WTC11 (cell line): ENCODE measurements around the gene MDH2. TPM values are rescaled to one million over a fixed set of nuclear protein-coding genes. Genes with fewer than 3 reads are reported as not detected.
"Not testable (repeated sequence)": the region's sequence is repeated elsewhere in the genome, so short reads cannot be mapped to it uniquely, and the experiment has no call there.

Experiments
- ATAC-seq: fragments of 200-7000 bp; cut with Tn5 transposase; 2 replicates; pipeline ENCODE4 v1.10.0; 2021; ENCODE audit warnings: mild to moderate bottlenecking, moderate library complexity
- CTCF ChIA-PET: fragments of 300-600 bp; sonication (Branson Sonifier 250); formaldehyde crosslinking; loops from one replicate; lab custom pipeline; 2021; ENCODE audit warnings: antibody characterized with exemption; lab: Charles Lee
- POLR2A ChIA-PET: fragments of 350-600 bp; sonication (Branson Sonifier 250); formaldehyde crosslinking; loops from one replicate; lab custom pipeline; 2021; ENCODE audit warnings: antibody characterized with exemption; lab: Charles Lee
- DNase-seq: peaks from one replicate; pipeline ENCODE4 v3.0.0; 2021; ENCODE audit warnings: low spot score
- H3K27ac Mint-ChIP-seq: 2 replicates; pipeline ENCODE4 v1.8.0; 2021; ENCODE audit warnings: mixed read lengths
- H3K27me3 Mint-ChIP-seq: 2 replicates; pipeline ENCODE4 v1.8.0; 2021; ENCODE audit warnings: low read depth, mild to moderate bottlenecking, moderate library complexity, mixed read lengths
- H3K36me3 Mint-ChIP-seq: 2 replicates; pipeline ENCODE4 v1.8.0; 2021; ENCODE audit warnings: mixed read lengths
- H3K4me1 Mint-ChIP-seq: 2 replicates; pipeline ENCODE4 v1.8.0; 2022; ENCODE audit warnings: mixed read lengths
- H3K4me3 Mint-ChIP-seq: 2 replicates; pipeline ENCODE4 v1.8.0; 2021; ENCODE audit warnings: mild to moderate bottlenecking, moderate library complexity, mixed read lengths
- H3K9me3 Mint-ChIP-seq: 2 replicates; pipeline ENCODE4 v1.8.0; 2021; ENCODE audit warnings: mixed read lengths
- ATF1 ChIP-seq: sonication (generic); formaldehyde crosslinking; IDR thresholded peaks from 2 replicates; pipeline ENCODE4 v1.8.1; 2023; ENCODE audit warnings: mild to moderate bottlenecking, moderate library complexity, missing genetic modification reagents
- FOXJ3 ChIP-seq: sonication (generic); formaldehyde crosslinking; IDR thresholded peaks from 2 replicates; pipeline ENCODE4 v1.9.0; 2021; ENCODE audit warnings: missing genetic modification reagents, mild to moderate bottlenecking, borderline replicate concordance
- FOXK1 ChIP-seq: sonication (generic); formaldehyde crosslinking; IDR thresholded peaks from 2 replicates; pipeline ENCODE4 v1.8.0; 2022; ENCODE audit warnings: mild to moderate bottlenecking, moderate library complexity, missing genetic modification reagents
- JAZF1 ChIP-seq: fragments of 250-450 bp; sonication (Bioruptor Pico); IDR thresholded peaks from 2 replicates; pipeline ENCODE4 v1.9.0; 2021; ENCODE audit warnings: moderate library complexity, mild to moderate bottlenecking, inconsistent platforms
- JUN ChIP-seq: sonication (generic); formaldehyde crosslinking; IDR thresholded peaks from 2 replicates; pipeline ENCODE4 v1.8.0; 2023; ENCODE audit warnings: mild to moderate bottlenecking, missing genetic modification reagents
- TEAD4 ChIP-seq: sonication (generic); formaldehyde crosslinking; IDR thresholded peaks from 2 replicates; pipeline ENCODE4 v1.8.0; 2022; ENCODE audit warnings: mild to moderate bottlenecking, missing genetic modification reagents
- ZNF219 ChIP-seq: sonication (generic); formaldehyde crosslinking; IDR thresholded peaks from 2 replicates; pipeline ENCODE4 v1.8.0; 2023; ENCODE audit warnings: missing genetic modification reagents, mild to moderate bottlenecking, borderline replicate concordance
- ZNF317 ChIP-seq: sonication (generic); formaldehyde crosslinking; IDR thresholded peaks from 2 replicates; pipeline ENCODE4 v1.8.1; 2023; ENCODE audit warnings: low read depth, mild to moderate bottlenecking, moderate library complexity, missing genetic modification reagents, borderline replicate concordance
- total RNA-seq: library from RNA; stranded (reverse); gene quantifications from 3 replicates; pipeline ENCODE4 v1.2.3, GENCODE V29; 2021
- TF ChIP-seq, protein P1 (sequence below): sonication (generic); formaldehyde crosslinking; IDR thresholded peaks from 2 replicates; pipeline ENCODE4 v1.8.0; 2022; ENCODE audit warnings: mild to moderate bottlenecking, missing genetic modification reagents
- TF ChIP-seq, protein P2 (sequence below): fragments of 250-450 bp; sonication (Bioruptor Pico); IDR thresholded peaks from 2 replicates; pipeline ENCODE4 v1.9.0; 2021; ENCODE audit warnings: mild to moderate bottlenecking
- TF ChIP-seq, protein P3 (sequence below): sonication (generic); formaldehyde crosslinking; IDR thresholded peaks from 2 replicates; pipeline ENCODE4 v1.8.0; 2023; ENCODE audit warnings: missing genetic modification reagents
- TF ChIP-seq, protein P4 (sequence below): sonication (generic); formaldehyde crosslinking; conservative IDR thresholded peaks from 2 replicates; pipeline ENCODE4 v1.8.1; 2023; ENCODE audit warnings: mild to moderate bottlenecking, low read depth, missing genetic modification reagents, moderate library complexity

The MDH2 gene
- total RNA-seq, 1 experiment from 2014 or later, result 333 TPM

DNA sequence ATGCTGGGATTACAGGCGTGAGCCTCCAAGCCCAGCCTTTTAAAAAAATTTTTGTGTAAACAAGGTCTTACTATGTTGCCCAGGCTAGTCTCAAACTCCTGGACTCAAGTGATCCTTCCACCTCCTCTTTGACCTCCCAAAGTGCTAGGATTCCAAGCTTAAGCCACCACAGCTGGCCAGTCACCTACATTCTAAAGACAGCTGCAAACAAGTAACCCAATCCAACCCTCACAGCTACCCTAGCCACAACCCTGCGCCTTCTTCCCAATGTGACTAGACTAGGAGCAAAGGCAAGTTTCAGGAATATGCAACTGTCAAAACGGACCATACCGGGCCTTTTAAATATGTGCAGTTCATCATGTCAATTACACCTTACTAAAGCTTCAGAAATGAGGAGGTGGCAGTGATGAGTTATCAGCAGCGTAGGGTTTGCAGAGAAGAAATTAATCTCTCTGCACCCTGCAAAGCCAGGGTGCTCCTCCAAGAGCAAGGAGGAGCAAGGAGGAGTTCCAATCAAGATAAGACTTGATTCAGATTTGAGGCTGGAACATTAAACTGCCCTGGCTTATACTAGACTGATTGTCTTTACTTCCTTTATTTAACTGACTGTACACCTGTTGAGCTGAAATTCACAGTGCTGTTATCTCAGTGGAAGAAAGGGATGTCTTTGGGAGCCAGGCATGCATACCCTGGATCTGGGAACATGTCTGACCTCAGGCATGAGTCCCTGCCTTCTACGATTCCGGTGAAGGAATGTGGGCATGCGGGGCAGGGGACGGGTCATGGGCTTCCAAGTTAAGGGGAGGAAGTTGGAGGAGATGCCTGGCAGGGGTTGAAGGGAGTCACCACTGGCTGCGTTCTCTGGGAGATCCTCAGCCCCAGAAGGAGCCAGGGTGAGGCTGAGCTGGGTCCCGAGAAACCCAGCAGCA, 38.0 kb upstream of the MDH2 start:
- Mint-ChIP-seq H3K9me3 (no peaks in the 10 kb centered on the region; the same call in 1 of the 2 replicates), H3K4me3 (no peak overlapping the region), H3K36me3 (peaks cover 5% of the 10 kb centered on the region; the same call in 1 of the 2 replicates), H3K4me1 (0 out of 2 replicates have a peak, but pooled peaks cover 2% of the 10 kb centered on the region), H3K27me3 (no peaks in the 10 kb centered on the region), H3K27ac (peak overlapping the region; percentile 57; the same call in 1 of the 2 replicates)
- TF ChIP-seq, protein P1, sequence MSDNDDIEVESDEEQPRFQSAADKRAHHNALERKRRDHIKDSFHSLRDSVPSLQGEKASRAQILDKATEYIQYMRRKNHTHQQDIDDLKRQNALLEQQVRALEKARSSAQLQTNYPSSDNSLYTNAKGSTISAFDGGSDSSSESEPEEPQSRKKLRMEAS (CRISPR knock-in tag), result no peak
- TF ChIP-seq ZNF219 (CRISPR knock-in tag), result no peak
- CTCF ChIA-PET, result interaction anchor here (0.9 to 3.1 kb wide), 2 partner anchors 10 to 147 kb away, joined by 3 to 13 read pairs; no protein-coding TSS in a partner anchor
- DNase-seq (no peak), ATAC-seq (no peak)
- POLR2A ChIA-PET, result no interaction called here

DNA sequence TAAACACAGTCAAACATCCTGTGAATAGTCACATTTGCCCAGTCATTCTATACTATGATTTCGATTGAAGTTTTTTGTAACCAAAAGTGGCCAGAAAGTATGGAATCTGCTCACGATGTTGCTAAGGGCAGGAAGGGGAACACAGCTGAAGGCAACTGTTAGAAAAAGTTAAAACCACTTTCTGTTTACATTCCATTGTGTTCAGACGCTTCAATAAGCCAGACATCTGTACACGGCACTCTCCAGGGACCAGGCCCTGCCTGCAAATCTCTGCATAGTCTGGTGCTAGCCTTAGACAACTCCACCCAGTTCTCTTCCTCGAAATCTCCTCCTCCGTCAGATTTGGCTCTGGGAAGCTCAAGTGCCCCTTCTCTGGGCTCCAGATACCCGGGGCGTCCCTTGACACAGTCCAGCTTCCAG, 36.5 kb upstream of the MDH2 start:
- ChIA-PET POLR2A (no interaction called here), CTCF (interaction anchor here (3.1 kb wide), 1 partner anchor 9 kb away, joined by 13 read pairs; no protein-coding TSS in a partner anchor)
- peaks cover 6% of the 10 kb centered on the region for H3K36me3 Mint-ChIP-seq
- DNase-seq (no peak), ATAC-seq (no peak)
- H3K27me3 Mint-ChIP-seq, result no peaks in the 10 kb centered on the region
- no peak overlapping the region for H3K27ac Mint-ChIP-seq
- H3K9me3 Mint-ChIP-seq, result peaks cover 8% of the 10 kb centered on the region; the same call in 1 of the 2 replicates
- H3K4me1 Mint-ChIP-seq, result 0 out of 2 replicates have a peak, but pooled peaks cover 2% of the 10 kb centered on the region
- TF ChIP-seq, protein P2, sequence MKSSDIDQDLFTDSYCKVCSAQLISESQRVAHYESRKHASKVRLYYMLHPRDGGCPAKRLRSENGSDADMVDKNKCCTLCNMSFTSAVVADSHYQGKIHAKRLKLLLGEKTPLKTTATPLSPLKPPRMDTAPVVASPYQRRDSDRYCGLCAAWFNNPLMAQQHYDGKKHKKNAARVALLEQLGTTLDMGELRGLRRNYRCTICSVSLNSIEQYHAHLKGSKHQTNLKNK (CRISPR knock-in tag), result no peak
- no peak for TF ChIP-seq ATF1 (CRISPR knock-in tag)
- TF ChIP-seq TEAD4 (CRISPR knock-in tag), result no peak
- no peak for TF ChIP-seq FOXJ3
- TF ChIP-seq, all 79 proteins: peak for 0
- H3K4me3 Mint-ChIP-seq, result no peak overlapping the region

DNA sequence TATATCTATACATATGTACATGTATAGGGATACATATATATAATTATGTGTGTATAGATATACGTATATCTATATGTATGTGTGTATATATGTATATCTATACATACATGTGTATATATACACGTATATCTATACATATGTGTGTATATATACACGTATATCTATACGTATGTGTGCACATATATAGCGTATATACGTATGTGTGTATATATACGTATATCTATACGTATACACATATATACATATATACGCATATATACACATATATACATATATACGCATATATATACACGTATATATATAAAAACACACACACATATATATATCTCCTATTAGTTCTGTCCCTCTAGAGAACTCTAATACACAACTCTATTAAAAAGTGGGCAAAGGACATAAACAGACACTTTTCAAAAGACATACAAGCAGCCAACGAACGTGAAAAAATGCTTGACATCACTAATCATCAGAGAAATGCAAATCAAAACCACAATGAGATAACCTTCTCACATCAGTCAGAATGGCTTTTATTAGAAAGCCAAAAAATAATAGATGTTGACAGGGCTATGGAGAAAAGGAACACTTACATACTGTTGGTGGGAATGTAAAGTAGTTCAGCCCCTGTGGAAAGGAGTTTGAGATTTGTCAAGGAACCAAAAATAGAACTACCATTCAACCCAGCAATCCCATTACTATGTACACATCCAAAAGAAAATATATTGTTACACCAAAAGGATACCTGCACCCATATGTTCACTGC, 31.5 kb upstream of the MDH2 start:
- Mint-ChIP-seq H3K27me3 (no peaks in the 10 kb centered on the region), H3K4me1 (no peaks in the 10 kb centered on the region)
- TF ChIP-seq ZNF317 (no peak), FOXK1 (CRISPR knock-in tag) (no peak), JUN (CRISPR knock-in tag) (no peak), JAZF1 (CRISPR knock-in tag) (no peak)
- TF ChIP-seq, protein P3, sequence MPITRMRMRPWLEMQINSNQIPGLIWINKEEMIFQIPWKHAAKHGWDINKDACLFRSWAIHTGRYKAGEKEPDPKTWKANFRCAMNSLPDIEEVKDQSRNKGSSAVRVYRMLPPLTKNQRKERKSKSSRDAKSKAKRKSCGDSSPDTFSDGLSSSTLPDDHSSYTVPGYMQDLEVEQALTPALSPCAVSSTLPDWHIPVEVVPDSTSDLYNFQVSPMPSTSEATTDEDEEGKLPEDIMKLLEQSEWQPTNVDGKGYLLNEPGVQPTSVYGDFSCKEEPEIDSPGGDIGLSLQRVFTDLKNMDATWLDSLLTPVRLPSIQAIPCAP (CRISPR knock-in tag), result no peak
- TF ChIP-seq, protein P4, sequence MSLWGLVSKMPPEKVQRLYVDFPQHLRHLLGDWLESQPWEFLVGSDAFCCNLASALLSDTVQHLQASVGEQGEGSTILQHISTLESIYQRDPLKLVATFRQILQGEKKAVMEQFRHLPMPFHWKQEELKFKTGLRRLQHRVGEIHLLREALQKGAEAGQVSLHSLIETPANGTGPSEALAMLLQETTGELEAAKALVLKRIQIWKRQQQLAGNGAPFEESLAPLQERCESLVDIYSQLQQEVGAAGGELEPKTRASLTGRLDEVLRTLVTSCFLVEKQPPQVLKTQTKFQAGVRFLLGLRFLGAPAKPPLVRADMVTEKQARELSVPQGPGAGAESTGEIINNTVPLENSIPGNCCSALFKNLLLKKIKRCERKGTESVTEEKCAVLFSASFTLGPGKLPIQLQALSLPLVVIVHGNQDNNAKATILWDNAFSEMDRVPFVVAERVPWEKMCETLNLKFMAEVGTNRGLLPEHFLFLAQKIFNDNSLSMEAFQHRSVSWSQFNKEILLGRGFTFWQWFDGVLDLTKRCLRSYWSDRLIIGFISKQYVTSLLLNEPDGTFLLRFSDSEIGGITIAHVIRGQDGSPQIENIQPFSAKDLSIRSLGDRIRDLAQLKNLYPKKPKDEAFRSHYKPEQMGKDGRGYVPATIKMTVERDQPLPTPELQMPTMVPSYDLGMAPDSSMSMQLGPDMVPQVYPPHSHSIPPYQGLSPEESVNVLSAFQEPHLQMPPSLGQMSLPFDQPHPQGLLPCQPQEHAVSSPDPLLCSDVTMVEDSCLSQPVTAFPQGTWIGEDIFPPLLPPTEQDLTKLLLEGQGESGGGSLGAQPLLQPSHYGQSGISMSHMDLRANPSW (CRISPR knock-in tag), result no peak
- TF ChIP-seq, all 79 proteins: peak for 0
- CTCF ChIA-PET, result no interaction called here
- peaks cover 15% of the 10 kb centered on the region for H3K36me3 Mint-ChIP-seq
- ATAC-seq (no peak), DNase-seq (no peak)
- peaks cover 8% of the 10 kb centered on the region; the same call in 1 of the 2 replicates for H3K9me3 Mint-ChIP-seq
- POLR2A ChIA-PET, result no interaction called here
- no peak overlapping the region for H3K4me3 Mint-ChIP-seq
- H3K27ac Mint-ChIP-seq, result no peak overlapping the region

DNA sequence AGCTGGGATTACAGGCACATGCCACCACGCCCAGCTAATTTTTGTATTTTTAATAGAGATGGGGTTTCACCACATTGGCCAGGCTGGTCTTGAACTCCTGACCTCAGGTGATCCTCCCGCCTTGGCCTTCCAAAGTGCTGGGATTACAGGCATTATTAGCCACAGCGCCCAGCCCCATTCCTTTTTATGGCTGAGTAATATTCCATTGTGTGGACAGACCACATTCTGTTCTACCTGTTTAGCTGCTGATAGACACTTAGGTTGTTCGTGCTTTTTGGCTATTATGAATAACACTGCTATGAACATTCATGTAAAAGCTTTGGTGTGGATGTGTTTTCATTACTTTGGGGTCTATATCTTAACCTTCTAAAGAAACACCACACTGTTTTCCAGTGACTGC, 29.4 kb upstream of the MDH2 start:
- H3K27ac Mint-ChIP-seq, H3K4me3 Mint-ChIP-seq, DNase-seq, H3K4me1 Mint-ChIP-seq, H3K27me3 Mint-ChIP-seq, H3K9me3 Mint-ChIP-seq, CTCF ChIA-PET, POLR2A ChIA-PET, ATAC-seq: not testable (repeated sequence)
- peaks cover 19% of the 10 kb centered on the region for H3K36me3 Mint-ChIP-seq
